Heart left ventricle (tissue), 13 donors: ENCODE results near the gene PTMS.

Source experiments
- CTCF ChIP-seq, 12 donors: fragments of 200-600 bp; sonication (generic) in 4 of 12; IDR thresholded peaks; one replicate each; pipeline versions ENCODE4 v1.5.0 to v1.8.0; 2018 to 2022; ENCODE audit warnings: antibody characterized with exemption in 12 of 12, mild to moderate bottlenecking in 5 of 12
- POLR2A ChIP-seq, 2 donors: fragments of 450-650 bp; IDR thresholded peaks; one replicate each; pipeline ENCODE4 v1.6.1; 2017; ENCODE audit warnings: antibody characterized with exemption in 2 of 2, mild to moderate bottlenecking in 2 of 2, moderate library complexity in 2 of 2
- donor health status: ischemic (EF 13 %, LVEDD 7.1; RV severe dilation, severe dysfunction).
- donor health status: DM: no; HTN: yes; CAD: no.
- donor health status: DM: no; HTN: no; CAD: no.
- donor health status: ischemic (EF 25% LVEDD 6.9; RV normal size, moderate dysfunction).
- donor health status: ischemic (EF 25% LVEDD 5.7; RV mildly dilated, moderate dysfunction).
- donor health status: ischemic (EF 35%, LVEDD 5.7; RV mildly dilated, moderate dysfunction).
- donor health status: nonischemic (EF 11% LVEDD 7.7; RV severe dilation, severe dysfunction).
- donor health status: DM: yes; HTN: yes; CAD: no.
- donor health status: PGD.
- donor health status: ischemic (EF 29% LVEDD 5.4; RV normal size, mild dysfunction).
- donor health status: nonischemic (EF 23%, LVEDD 6.1; RV moderate dilation, normal function).

- TF ChIP-seq POLR2A (IDR thresholded peaks at IDR 0.05) (no peak), CTCF (IDR thresholded peaks at IDR 0.05) (peak in 5 of 12 donors; percentile 18 to 97 (median 96))
Observed at GRCh38 chr12:6753772-6754356, 12.3 kb upstream of the PTMS start.
